GM23338 (cell line): ENCODE measurements around the gene PCBP3. TPM values are rescaled to one million over a fixed set of nuclear protein-coding genes. Genes with fewer than 3 reads are reported as not detected.

ENCODE experiments used
- ATAC-seq: fragments of 200-7000 bp; cut with Tn5 transposase; 3 replicates; pipeline ENCODE4 v1.9.1; 2020
- DNase-seq: peaks from one replicate; pipeline ENCODE4 v3.0.0-alpha.2; 2015; ENCODE audit warnings: low spot score
- H2AFZ ChIP-seq: fragments of 200-600 bp; sonication (generic); 2 replicates; pipeline ENCODE4 v1.8.0; 2016; ENCODE audit warnings: antibody characterized with exemption, mild to moderate bottlenecking, moderate library complexity
- H3F3A ChIP-seq: fragments of 200-600 bp; sonication (generic); replicated peaks from 2 replicates; pipeline ENCODE4 v1.8.0; 2017; ENCODE audit warnings: antibody characterized with exemption, mixed run types, low read depth
- H3K27ac ChIP-seq: fragments of 200-600 bp; sonication (generic); 2 replicates; pipeline ENCODE4 v1.6.1; 2016; ENCODE audit warnings: low read depth
- H3K27me3 ChIP-seq: fragments of 200-600 bp; sonication (generic); 2 replicates; pipeline ENCODE4 v1.8.0; 2016; ENCODE audit warnings: mild to moderate bottlenecking, mixed run types, moderate library complexity; ENCODE audit not compliant: insufficient read depth
- H3K36me3 ChIP-seq: fragments of 200-600 bp; sonication (generic); 2 replicates; pipeline ENCODE4 v1.8.0; 2016; ENCODE audit warnings: mild to moderate bottlenecking; ENCODE audit not compliant: insufficient read depth
- H3K4me1 ChIP-seq: fragments of 200-600 bp; sonication (generic); 2 replicates; pipeline ENCODE4 v1.8.0; 2016; ENCODE audit warnings: mild to moderate bottlenecking, moderate library complexity; ENCODE audit not compliant: insufficient read depth
- H3K4me2 ChIP-seq: fragments of 200-600 bp; sonication (generic); 2 replicates; pipeline ENCODE4 v1.7.1; 2017; ENCODE audit warnings: mixed run types
- H3K4me3 ChIP-seq: fragments of 200-600 bp; sonication (generic); 2 replicates; pipeline ENCODE4 v1.6.1; 2016; ENCODE audit warnings: mixed run types
- H3K79me2 ChIP-seq: fragments of 200-600 bp; sonication (generic); replicated peaks from 2 replicates; pipeline ENCODE4 v1.8.0; 2017; ENCODE audit warnings: mild to moderate bottlenecking; ENCODE audit not compliant: insufficient read depth
- H3K9me2 ChIP-seq: fragments of 200-600 bp; sonication (generic); 2 replicates; pipeline ENCODE4 v1.8.0; 2017; ENCODE audit not compliant: insufficient read depth
- H4K20me1 ChIP-seq: fragments of 200-600 bp; sonication (generic); replicated peaks from 2 replicates; pipeline ENCODE4 v1.8.0; 2017; ENCODE audit warnings: mild to moderate bottlenecking; ENCODE audit not compliant: insufficient read depth
- H3K27ac Mint-ChIP-seq: 2 replicates; pipeline ENCODE4 v1.8.0; 2020; ENCODE audit warnings: inconsistent platforms, mild to moderate bottlenecking, moderate library complexity, mixed read lengths
- H3K27me3 Mint-ChIP-seq: 3 replicates; pipeline ENCODE4 v1.8.0; 2022; ENCODE audit warnings: low read depth, mild to moderate bottlenecking, moderate library complexity, mixed read lengths, inconsistent platforms; ENCODE audit not compliant: insufficient read depth, poor library complexity
- H3K36me3 Mint-ChIP-seq: 3 replicates; pipeline ENCODE4 v1.8.0; 2021; ENCODE audit warnings: low read depth, mild to moderate bottlenecking, inconsistent platforms, moderate library complexity, mixed read lengths
- H3K4me1 Mint-ChIP-seq: 3 replicates; pipeline ENCODE4 v1.8.0; 2020; ENCODE audit warnings: mild to moderate bottlenecking, inconsistent platforms, mixed read lengths
- H3K4me3 Mint-ChIP-seq: 3 replicates; pipeline ENCODE4 v1.8.0; 2021; ENCODE audit warnings: moderate library complexity, mild to moderate bottlenecking, inconsistent platforms, mixed read lengths
- H3K9me3 Mint-ChIP-seq: 3 replicates; pipeline ENCODE4 v1.8.0; 2020; ENCODE audit warnings: moderate library complexity, mild to moderate bottlenecking, inconsistent platforms, mixed read lengths
- CREB1 ChIP-seq: fragments of 250-450 bp; sonication (Bioruptor Pico); IDR thresholded peaks from 2 replicates; pipeline ENCODE4 v1.5.0; 2020; ENCODE audit warnings: low read depth, mild to moderate bottlenecking, moderate library complexity
- CTCF ChIP-seq, 2 experiments: fragments of 200-600 bp in 1 of 2; sonication (generic) in 1 of 2; conservative IDR thresholded peaks; 2 replicates each; pipeline versions ENCODE4 v1.5.1 to v1.6.1; 2016 to 2017; ENCODE audit warnings: antibody characterized with exemption in 2 of 2, low read depth in 2 of 2, mild to moderate bottlenecking in 2 of 2, moderate library complexity in 1 of 2
- JUNB ChIP-seq: IDR thresholded peaks from one replicate; pipeline ENCODE4 v1.6.1; 2016; ENCODE audit warnings: antibody characterized with exemption; ENCODE audit not compliant: unreplicated experiment
- NANOG ChIP-seq: IDR thresholded peaks from 2 replicates; pipeline ENCODE4 v1.6.1; 2016; ENCODE audit warnings: antibody characterized with exemption, borderline replicate concordance
- REST ChIP-seq: IDR thresholded peaks from one replicate; pipeline ENCODE4 v1.6.1; 2018; ENCODE audit warnings: antibody characterized with exemption; ENCODE audit not compliant: unreplicated experiment
- STAT1 ChIP-seq: IDR thresholded peaks from one replicate; pipeline ENCODE4 v1.6.1; 2016; ENCODE audit warnings: antibody characterized with exemption; ENCODE audit not compliant: unreplicated experiment
- ZNF462 ChIP-seq: fragments of 250-450 bp; sonication (Bioruptor Pico); IDR thresholded peaks from 2 replicates; pipeline ENCODE4 v1.5.0; 2020; ENCODE audit warnings: mild to moderate bottlenecking, moderate library complexity
- polyA plus RNA-seq: library from polyadenylated mRNA; unstranded; fragments of >200 nt; fragmentation: Nextera tagmentation; extraction: Ambion mirVana; gene quantifications from 2 replicates; pipeline ENCODE4 v1.2.1, GENCODE V29; 2016
- total RNA-seq: library from RNA; depleted of rRNA; stranded (reverse); fragments of >200 nt; shearing (Covaris generic); gene quantifications from 2 replicates; pipeline ENCODE4 v1.2.3, GENCODE V29; 2014
- TF ChIP-seq, protein P1 (sequence below): IDR thresholded peaks from 2 replicates; pipeline ENCODE4 v1.6.1; 2016; ENCODE audit warnings: antibody characterized with exemption

PCBP3 gene
- total and polyA plus RNA-seq, 2 experiments from 2014 or later, result 7.1 to 9.1 TPM

- TF ChIP-seq, protein P1, sequence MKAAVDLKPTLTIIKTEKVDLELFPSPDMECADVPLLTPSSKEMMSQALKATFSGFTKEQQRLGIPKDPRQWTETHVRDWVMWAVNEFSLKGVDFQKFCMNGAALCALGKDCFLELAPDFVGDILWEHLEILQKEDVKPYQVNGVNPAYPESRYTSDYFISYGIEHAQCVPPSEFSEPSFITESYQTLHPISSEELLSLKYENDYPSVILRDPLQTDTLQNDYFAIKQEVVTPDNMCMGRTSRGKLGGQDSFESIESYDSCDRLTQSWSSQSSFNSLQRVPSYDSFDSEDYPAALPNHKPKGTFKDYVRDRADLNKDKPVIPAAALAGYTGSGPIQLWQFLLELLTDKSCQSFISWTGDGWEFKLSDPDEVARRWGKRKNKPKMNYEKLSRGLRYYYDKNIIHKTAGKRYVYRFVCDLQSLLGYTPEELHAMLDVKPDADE, result no peak
- TF ChIP-seq JUNB, result no peak
Measured at GRCh38 chr21:45877821-45878469, 234.4 kb downstream of the PCBP3 start (continued).

GRCh38 chr21:45880097-45881068 lies 236.9 kb downstream of the PCBP3 start:
- H3K9me2 ChIP-seq, result no peaks in the 10 kb centered on the region
- no peak for TF ChIP-seq REST
- TF ChIP-seq CREB1 (CRISPR knock-in tag), result no peak
- peak; percentile 82 to 83 for TF ChIP-seq CTCF (conservative IDR thresholded peaks at IDR 0.05; ENCODE audit: low read depth in 2 of 2)
- TF ChIP-seq NANOG, result no peak
- TF ChIP-seq JUNB, result no peak
- TF ChIP-seq ZNF462, result no peak
- TF ChIP-seq STAT1, result no peak
- Mint-ChIP-seq H3K27me3 (peaks cover 5% of the 10 kb centered on the region), H3K4me3 (no peak overlapping the region), H3K9me3 (no peaks in the 10 kb centered on the region), H3K36me3 (no peaks in the 10 kb centered on the region), H3K4me1 (peaks cover 2% of the 10 kb centered on the region; the same call in 1 of the 3 replicates), H3K27ac (no peak overlapping the region)
- no peak overlapping the region for H2AFZ ChIP-seq
- no peaks in the 10 kb centered on the region for H4K20me1 ChIP-seq
- no peak overlapping the region for H3K4me2 ChIP-seq
- peak; percentile 96 for ATAC-seq
- H3K27ac ChIP-seq, result no peak overlapping the region
- no peaks in the 10 kb centered on the region for H3K4me1 ChIP-seq
- no peaks in the 10 kb centered on the region for H3K27me3 ChIP-seq
- no peaks in the 10 kb centered on the region for H3K79me2 ChIP-seq
- H3K36me3 ChIP-seq, result no peaks in the 10 kb centered on the region
- DNase-seq, result peak; percentile 96
- H3F3A ChIP-seq, result no peaks in the 10 kb centered on the region
- no peak overlapping the region for H3K4me3 ChIP-seq
